ENCODE measurements around the gene IFT122.
"Not testable (repeated sequence)": the region's sequence is repeated elsewhere in the genome, so short reads cannot be mapped to it uniquely, and the experiment has no call there.

The IFT122 gene

DNA sequence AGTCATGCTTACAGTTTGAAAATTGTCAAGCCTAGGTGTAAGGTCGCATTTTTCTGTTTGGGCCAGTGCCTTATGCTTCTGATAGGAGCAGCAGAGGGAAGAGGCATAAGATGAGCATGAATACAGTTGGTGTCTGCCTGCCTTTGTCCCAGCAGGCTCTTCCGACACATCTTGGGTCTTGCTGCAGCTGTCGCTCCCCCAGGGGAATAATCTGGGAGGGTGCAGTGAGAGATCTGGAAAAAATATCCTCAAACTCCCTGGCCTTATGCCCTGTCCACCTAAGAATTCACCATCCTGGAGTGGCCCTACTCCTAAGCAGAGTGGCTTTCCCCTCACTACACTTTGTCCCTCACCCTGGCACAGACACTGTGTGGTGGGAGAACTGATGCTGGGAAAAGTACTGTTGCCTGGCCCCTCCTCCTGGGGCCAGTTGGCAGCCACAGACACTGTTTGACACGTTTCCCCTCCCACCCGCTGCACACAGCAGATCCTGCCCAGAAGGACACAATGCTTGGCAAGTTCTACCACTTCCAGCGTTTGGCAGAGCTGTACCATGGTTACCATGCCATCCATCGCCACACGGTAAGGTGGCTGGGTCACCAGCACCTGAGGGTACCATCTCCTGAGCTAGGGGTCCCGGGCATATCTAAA lies 67.3 kb downstream of the IFT122 start:
- H3K27ac Mint-ChIP-seq, result no peak overlapping the region
- ATAC-seq (ENCODE audit: low read depth) (no peak), DNase-seq (ENCODE audit: low spot score in 2 of 2) (no peak)
- no peak overlapping the region for H3K4me3 Mint-ChIP-seq
- no peaks in the 10 kb centered on the region for H3K27me3 Mint-ChIP-seq
- no peaks in the 10 kb centered on the region for H3K4me1 Mint-ChIP-seq
- H3K9me3 Mint-ChIP-seq, result no peaks in the 10 kb centered on the region
- H3K36me3 Mint-ChIP-seq, result peaks cover 9% of the 10 kb centered on the region

GRCh38 chr3:129512595-129512994 lies 72.6 kb downstream of the IFT122 start:
- no peaks in the 10 kb centered on the region for H3K27me3 Mint-ChIP-seq
- no peak for ATAC-seq (ENCODE audit: low read depth)
- H3K9me3 Mint-ChIP-seq, result no peaks in the 10 kb centered on the region
- peaks cover 16% of the 10 kb centered on the region for H3K36me3 Mint-ChIP-seq
- DNase-seq (ENCODE audit: low spot score in 2 of 2), result no peak
- peaks cover 3% of the 10 kb centered on the region for H3K4me1 Mint-ChIP-seq
- no peak overlapping the region for H3K27ac Mint-ChIP-seq
- H3K4me3 Mint-ChIP-seq, result no peak overlapping the region

- H3K9me3 Mint-ChIP-seq, result no peaks in the 10 kb centered on the region
- H3K36me3 Mint-ChIP-seq, result peaks cover 15% of the 10 kb centered on the region
- no peaks in the 10 kb centered on the region for H3K27me3 Mint-ChIP-seq
- ATAC-seq (ENCODE audit: low read depth), result no peak
- no peak overlapping the region for H3K4me3 Mint-ChIP-seq
- H3K4me1 Mint-ChIP-seq, result peaks cover 3% of the 10 kb centered on the region
- DNase-seq (ENCODE audit: low spot score in 2 of 2), result no peak
- H3K27ac Mint-ChIP-seq, result no peak overlapping the region
These were observed 73.7 kb downstream of the IFT122 start for GRCh38 chr3:129513705-129514104.

DNA sequence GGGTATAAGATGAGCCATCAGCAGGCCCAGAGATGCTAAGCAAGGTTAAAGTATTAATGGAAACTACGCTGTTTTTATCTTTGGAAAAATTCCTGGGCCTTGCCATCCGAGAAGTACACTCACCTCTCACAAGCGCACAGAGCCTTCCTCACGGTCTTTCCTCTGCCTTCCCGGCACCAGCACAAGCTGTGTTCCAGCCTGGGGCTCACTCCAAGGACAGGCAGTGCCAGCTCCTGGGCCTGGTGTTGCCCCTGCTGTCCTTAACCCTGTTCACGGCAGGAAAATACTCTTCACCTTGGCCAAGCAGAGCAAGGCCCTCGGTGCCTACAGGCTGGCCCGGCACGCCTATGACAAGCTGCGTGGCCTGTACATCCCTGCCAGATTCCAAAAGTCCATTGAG lies 74.1 kb downstream of the IFT122 start:
- no peak for ATAC-seq (ENCODE audit: low read depth)
- H3K4me3 Mint-ChIP-seq, result no peak overlapping the region
- no peaks in the 10 kb centered on the region for H3K9me3 Mint-ChIP-seq
- H3K27ac Mint-ChIP-seq, result no peak overlapping the region
- peaks cover 3% of the 10 kb centered on the region for H3K4me1 Mint-ChIP-seq
- DNase-seq (ENCODE audit: low spot score in 2 of 2), result no peak
- peaks cover 15% of the 10 kb centered on the region for H3K36me3 Mint-ChIP-seq
- H3K27me3 Mint-ChIP-seq, result no peaks in the 10 kb centered on the region

- H3K9me3 Mint-ChIP-seq, result no peaks in the 10 kb centered on the region
- H3K27ac Mint-ChIP-seq, result no peak overlapping the region
- no peak overlapping the region for H3K4me3 Mint-ChIP-seq
These were observed 74.5 kb downstream of the IFT122 start for GRCh38 chr3:129514563-129514962.

GRCh38 chr3:129515108-129515820 lies 75.2 kb downstream of the IFT122 start:
- not testable (repeated sequence) for H3K4me1 Mint-ChIP-seq; DNase-seq (ENCODE audit: low spot score in 2 of 2); ATAC-seq (ENCODE audit: low read depth); H3K27ac Mint-ChIP-seq; H3K4me3 Mint-ChIP-seq; H3K27me3 Mint-ChIP-seq; H3K9me3 Mint-ChIP-seq
- H3K36me3 Mint-ChIP-seq, result peaks cover 13% of the 10 kb centered on the region

More at GRCh38 chr3:129514563-129514962, 74.5 kb downstream of the IFT122 start:
- Mint-ChIP-seq H3K36me3 (peaks cover 15% of the 10 kb centered on the region), H3K4me1 (peaks cover 3% of the 10 kb centered on the region), H3K27me3 (no peaks in the 10 kb centered on the region)
- ATAC-seq (ENCODE audit: low read depth) (no peak), DNase-seq (ENCODE audit: low spot score in 2 of 2) (no peak)

- H3K36me3 Mint-ChIP-seq, result peaks cover 13% of the 10 kb centered on the region
- DNase-seq (ENCODE audit: low spot score in 2 of 2); H3K4me3 Mint-ChIP-seq; ATAC-seq (ENCODE audit: low read depth); H3K4me1 Mint-ChIP-seq; H3K27ac Mint-ChIP-seq; H3K27me3 Mint-ChIP-seq; H3K9me3 Mint-ChIP-seq: not testable (repeated sequence)
These were observed 75.9 kb downstream of the IFT122 start for GRCh38 chr3:129515821-129516432.

DNA sequence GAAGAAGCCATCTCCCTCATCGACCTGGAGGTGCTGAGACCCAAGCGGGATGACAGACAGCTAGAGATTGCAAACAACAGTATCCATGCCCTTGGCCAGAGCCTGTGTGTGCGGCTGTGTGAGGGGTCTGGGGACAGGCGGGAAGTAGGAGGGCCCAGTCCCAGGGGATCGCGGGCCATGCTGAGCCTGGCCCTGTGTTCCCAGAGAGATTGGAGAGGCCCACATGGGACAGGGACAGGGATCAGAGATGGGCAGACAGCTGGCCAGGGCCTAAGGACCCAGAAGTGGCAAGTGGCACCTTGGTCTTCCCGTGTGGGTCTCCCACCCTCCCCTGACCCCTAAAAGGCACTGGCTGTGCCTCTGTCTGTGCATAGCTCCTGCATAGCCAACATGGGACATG lies 77.5 kb downstream of the IFT122 start:
- Mint-ChIP-seq H3K27ac (no peak overlapping the region), H3K9me3 (no peaks in the 10 kb centered on the region), H3K4me1 (peaks cover 3% of the 10 kb centered on the region), H3K27me3 (no peaks in the 10 kb centered on the region), H3K36me3 (peaks cover 13% of the 10 kb centered on the region), H3K4me3 (no peak overlapping the region)
- DNase-seq (ENCODE audit: low spot score in 2 of 2) (no peak), ATAC-seq (ENCODE audit: low read depth) (no peak)

GRCh38 chr3:129518038-129518561 lies 78.1 kb downstream of the IFT122 start:
- no peak overlapping the region for H3K27ac Mint-ChIP-seq

GRCh38 chr3:129518581-129518980 lies 78.6 kb downstream of the IFT122 start:
- H3K9me3 Mint-ChIP-seq, result no peaks in the 10 kb centered on the region
- DNase-seq (ENCODE audit: low spot score in 2 of 2), result no peak
- no peak overlapping the region for H3K4me3 Mint-ChIP-seq
- peak overlapping the region; percentile 41 for H3K27ac Mint-ChIP-seq
- peaks cover 10% of the 10 kb centered on the region for H3K36me3 Mint-ChIP-seq
- ATAC-seq (ENCODE audit: low read depth), result no peak
- peaks cover 3% of the 10 kb centered on the region for H3K4me1 Mint-ChIP-seq
- no peaks in the 10 kb centered on the region for H3K27me3 Mint-ChIP-seq

More at GRCh38 chr3:129518038-129518561, 78.1 kb downstream of the IFT122 start:
- H3K9me3 Mint-ChIP-seq, result no peaks in the 10 kb centered on the region
- no peaks in the 10 kb centered on the region for H3K27me3 Mint-ChIP-seq
- DNase-seq (ENCODE audit: low spot score in 2 of 2) (no peak), ATAC-seq (ENCODE audit: low read depth) (no peak)
- peaks cover 3% of the 10 kb centered on the region for H3K4me1 Mint-ChIP-seq
- no peak overlapping the region for H3K4me3 Mint-ChIP-seq
- peaks cover 10% of the 10 kb centered on the region for H3K36me3 Mint-ChIP-seq

- DNase-seq (ENCODE audit: low spot score in 2 of 2) (no peak), ATAC-seq (ENCODE audit: low read depth) (no peak)
- Mint-ChIP-seq H3K4me1 (peaks cover 3% of the 10 kb centered on the region), H3K9me3 (no peaks in the 10 kb centered on the region), H3K27me3 (no peaks in the 10 kb centered on the region), H3K36me3 (peaks cover 10% of the 10 kb centered on the region), H3K27ac (no peak overlapping the region), H3K4me3 (no peak overlapping the region)
These were observed 79.4 kb downstream of the IFT122 start for GRCh38 chr3:129519449-129519848.

DNA sequence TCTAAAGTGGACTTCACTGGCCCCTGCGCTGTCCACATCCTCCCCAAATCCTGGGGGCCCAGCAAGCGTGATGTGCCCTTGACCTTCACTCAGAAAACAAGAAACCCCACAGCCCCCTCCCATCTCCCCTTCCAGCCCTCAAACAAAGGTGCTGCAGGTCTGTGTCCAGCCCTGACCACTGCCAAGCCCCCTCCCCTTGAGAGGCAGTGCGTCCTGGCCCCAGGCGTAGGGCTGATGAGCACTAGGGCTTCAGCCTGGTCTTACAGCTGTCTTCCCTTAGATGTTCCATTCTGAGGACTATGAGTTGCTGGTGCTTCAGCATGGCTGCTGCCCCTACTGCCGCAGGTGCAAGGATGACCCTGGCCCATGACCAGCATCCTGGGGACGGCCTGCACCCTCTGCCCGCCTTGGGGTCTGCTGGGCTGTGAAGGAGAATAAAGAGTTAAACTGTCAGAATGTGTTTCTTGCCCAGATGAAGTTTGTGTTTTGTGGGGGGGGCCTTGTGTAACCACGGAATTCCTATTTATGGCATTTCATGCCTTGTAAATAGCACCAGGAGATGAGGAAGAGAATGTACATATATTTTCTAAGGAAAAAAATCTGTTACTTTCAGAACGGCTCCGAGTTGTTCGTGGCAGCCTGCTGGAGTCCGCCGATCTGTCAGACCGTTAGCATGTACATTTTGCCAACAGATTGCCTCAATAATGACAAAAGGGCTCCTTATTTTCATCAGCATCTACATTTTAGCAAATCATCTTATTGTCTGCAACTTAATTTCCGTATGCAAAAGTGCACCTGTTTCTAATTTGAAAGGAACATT lies 80.1 kb downstream of the IFT122 start:
- ATAC-seq (ENCODE audit: low read depth), result no peak
- DNase-seq (ENCODE audit: low spot score in 2 of 2), result no peak
- Mint-ChIP-seq H3K36me3 (peaks cover 8% of the 10 kb centered on the region), H3K9me3 (no peaks in the 10 kb centered on the region), H3K4me3 (no peak overlapping the region), H3K27ac (no peak overlapping the region), H3K27me3 (no peaks in the 10 kb centered on the region), H3K4me1 (peaks cover 7% of the 10 kb centered on the region)

DNA sequence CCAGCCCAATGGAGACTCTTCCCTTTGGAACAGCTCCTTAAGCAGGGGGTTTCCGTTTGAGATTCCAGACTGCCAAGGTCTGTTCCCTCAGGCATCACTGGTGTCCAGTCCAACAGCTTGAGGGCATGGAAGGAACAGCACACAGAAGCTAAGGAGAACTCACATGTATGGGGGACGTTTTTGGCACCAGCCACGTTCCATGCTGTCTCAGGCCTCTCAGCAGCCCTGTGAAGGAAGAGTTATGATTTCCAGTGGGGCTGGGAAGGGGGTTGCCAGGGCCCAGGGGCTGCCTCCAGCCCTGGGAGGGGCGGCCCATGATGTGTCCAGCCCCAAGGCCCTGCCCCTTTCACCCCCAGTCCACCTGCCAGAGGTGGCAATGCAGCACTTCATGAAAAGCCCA lies 80.9 kb downstream of the IFT122 start:
- H3K9me3 Mint-ChIP-seq, result no peaks in the 10 kb centered on the region
- H3K27me3 Mint-ChIP-seq, result no peaks in the 10 kb centered on the region
- H3K4me1 Mint-ChIP-seq, result peaks cover 8% of the 10 kb centered on the region
- no peak for DNase-seq (ENCODE audit: low spot score in 2 of 2)
- no peak overlapping the region for H3K27ac Mint-ChIP-seq
- H3K4me3 Mint-ChIP-seq, result no peak overlapping the region
- no peak for ATAC-seq (ENCODE audit: low read depth)
- peaks cover 8% of the 10 kb centered on the region for H3K36me3 Mint-ChIP-seq

DNA sequence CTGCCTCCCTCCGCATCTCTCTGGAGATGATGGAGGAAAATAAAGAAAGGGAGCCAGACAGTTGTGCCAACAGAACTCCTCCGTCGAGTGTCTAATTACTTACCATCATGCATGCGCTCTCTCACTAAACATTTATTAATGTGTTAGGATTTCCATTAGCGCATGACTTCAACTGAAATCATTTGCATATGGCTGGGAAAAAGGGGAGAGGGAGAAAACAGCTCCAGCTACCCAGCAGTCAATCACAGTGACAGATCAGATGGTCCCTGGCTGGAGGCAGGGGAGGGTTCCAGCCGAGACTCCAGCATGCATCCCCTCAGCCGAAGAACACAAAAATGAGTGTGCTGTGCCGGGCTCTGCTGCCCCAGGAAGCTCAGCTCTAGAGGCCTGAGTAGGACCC lies 81.6 kb downstream of the IFT122 start:
- H3K27me3 Mint-ChIP-seq, result no peaks in the 10 kb centered on the region
- H3K36me3 Mint-ChIP-seq, result peaks cover 7% of the 10 kb centered on the region
- peaks cover 13% of the 10 kb centered on the region for H3K4me1 Mint-ChIP-seq
- H3K4me3 Mint-ChIP-seq, result no peak overlapping the region
- no peaks in the 10 kb centered on the region for H3K9me3 Mint-ChIP-seq
- no peak for ATAC-seq (ENCODE audit: low read depth)
- DNase-seq (ENCODE audit: low spot score in 2 of 2), result no peak
- no peak overlapping the region for H3K27ac Mint-ChIP-seq
